A549 (cell line): ENCODE measurements around the gene PRAC2.

Experiments used
- BHLHE40 ChIP-seq: IDR thresholded peaks from 2 replicates; pipeline ENCODE4 v1.6.1; 2012; ENCODE audit warnings: low read depth, low read length, inconsistent platforms
- CHD4 ChIP-seq: fragments of 200-600 bp; sonication (generic); IDR thresholded peaks from 2 replicates; pipeline ENCODE4 v1.6.1; 2016; ENCODE audit warnings: antibody characterized with exemption, mild to moderate bottlenecking, borderline replicate concordance
- E2F6 ChIP-seq: IDR thresholded peaks from 2 replicates; pipeline ENCODE4 v1.6.1; 2012; ENCODE audit warnings: low read depth, borderline replicate concordance
- ELK1 ChIP-seq: fragments of 150-350 bp; IDR thresholded peaks from 2 replicates; pipeline ENCODE4 v1.6.1; 2014; ENCODE audit warnings: low read depth, mild to moderate bottlenecking, low read length
- JUN ChIP-seq, 2 experiments: fragments of >200 bp; sonication (Bioruptor Twin); formaldehyde crosslinking; IDR thresholded peaks; 2 replicates in 1 of 2; 3 replicates in 1 of 2; pipeline ENCODE4 v1.6.1; 2016 to 2017
- KDM1A ChIP-seq: fragments of 200-600 bp; sonication (generic); IDR thresholded peaks from 2 replicates; pipeline ENCODE4 v1.6.1; 2016; ENCODE audit warnings: low read depth, mild to moderate bottlenecking
- POLR2A ChIP-seq: IDR thresholded peaks from 2 replicates; pipeline ENCODE4 v1.6.1; 2012; ENCODE audit warnings: mild to moderate bottlenecking, low read length
- RAD21 ChIP-seq, 2 experiments: fragments of >200 bp in 1 of 2; sonication (Bioruptor Twin) in 1 of 2; formaldehyde crosslinking in 1 of 2; IDR thresholded peaks in 1 of 2; conservative IDR thresholded peaks in 1 of 2; 2 replicates in 1 of 2; 3 replicates in 1 of 2; pipeline ENCODE4 v1.6.1; 2012 to 2018; ENCODE audit warnings: inconsistent platforms in 1 of 2
- RCOR1 ChIP-seq: fragments of 150-350 bp; IDR thresholded peaks from 2 replicates; pipeline ENCODE4 v1.6.1; 2014; ENCODE audit warnings: antibody characterized with exemption, low read length, low read depth
- REST ChIP-seq: fragments of 200-600 bp; sonication (generic); IDR thresholded peaks from 2 replicates; pipeline ENCODE4 v1.6.1; 2016; ENCODE audit warnings: antibody characterized with exemption, mild to moderate bottlenecking, moderate library complexity
- SMC3 ChIP-seq: fragments of >200 bp; sonication (Bioruptor Twin); formaldehyde crosslinking; IDR thresholded peaks from 3 replicates; pipeline ENCODE4 v1.6.1; 2018; ENCODE audit warnings: inconsistent platforms
- TF ChIP-seq, protein P1 (sequence below): fragments of >200 bp; sonication (Bioruptor Twin); formaldehyde crosslinking; IDR thresholded peaks from 3 replicates; pipeline ENCODE4 v1.5.1; 2016
- TF ChIP-seq, protein P2 (sequence below): IDR thresholded peaks from 2 replicates; pipeline ENCODE4 v1.6.1; 2012
- TF ChIP-seq, protein P3 (sequence below): IDR thresholded peaks from 2 replicates; pipeline ENCODE4 v1.6.1; 2012

DNA sequence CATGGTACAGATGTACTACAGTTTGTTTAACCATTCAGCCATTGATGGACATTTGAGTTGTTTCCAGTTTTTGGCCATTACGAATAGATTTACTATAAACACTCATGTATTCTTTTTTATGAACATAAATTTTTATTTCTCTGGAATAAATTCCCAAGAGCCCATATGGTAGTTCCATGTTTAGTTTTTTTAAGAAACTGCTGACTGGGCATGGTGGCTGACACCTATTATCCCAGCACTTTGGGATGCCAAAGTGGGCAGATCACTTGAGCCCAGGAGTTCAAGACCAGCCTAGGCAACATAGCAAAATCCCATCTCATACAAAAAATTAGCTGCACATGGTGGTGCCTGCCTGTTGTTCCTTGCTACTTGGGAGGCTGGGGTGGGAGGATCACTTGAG is 30.9 kb upstream of the PRAC2 start:
- TF ChIP-seq, protein P1, sequence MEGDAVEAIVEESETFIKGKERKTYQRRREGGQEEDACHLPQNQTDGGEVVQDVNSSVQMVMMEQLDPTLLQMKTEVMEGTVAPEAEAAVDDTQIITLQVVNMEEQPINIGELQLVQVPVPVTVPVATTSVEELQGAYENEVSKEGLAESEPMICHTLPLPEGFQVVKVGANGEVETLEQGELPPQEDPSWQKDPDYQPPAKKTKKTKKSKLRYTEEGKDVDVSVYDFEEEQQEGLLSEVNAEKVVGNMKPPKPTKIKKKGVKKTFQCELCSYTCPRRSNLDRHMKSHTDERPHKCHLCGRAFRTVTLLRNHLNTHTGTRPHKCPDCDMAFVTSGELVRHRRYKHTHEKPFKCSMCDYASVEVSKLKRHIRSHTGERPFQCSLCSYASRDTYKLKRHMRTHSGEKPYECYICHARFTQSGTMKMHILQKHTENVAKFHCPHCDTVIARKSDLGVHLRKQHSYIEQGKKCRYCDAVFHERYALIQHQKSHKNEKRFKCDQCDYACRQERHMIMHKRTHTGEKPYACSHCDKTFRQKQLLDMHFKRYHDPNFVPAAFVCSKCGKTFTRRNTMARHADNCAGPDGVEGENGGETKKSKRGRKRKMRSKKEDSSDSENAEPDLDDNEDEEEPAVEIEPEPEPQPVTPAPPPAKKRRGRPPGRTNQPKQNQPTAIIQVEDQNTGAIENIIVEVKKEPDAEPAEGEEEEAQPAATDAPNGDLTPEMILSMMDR = no peak
- TF ChIP-seq, protein P2, sequence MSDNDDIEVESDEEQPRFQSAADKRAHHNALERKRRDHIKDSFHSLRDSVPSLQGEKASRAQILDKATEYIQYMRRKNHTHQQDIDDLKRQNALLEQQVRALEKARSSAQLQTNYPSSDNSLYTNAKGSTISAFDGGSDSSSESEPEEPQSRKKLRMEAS = no peak
- TF ChIP-seq ELK1 (no peak), JUN (IDR thresholded peaks at IDR 0.05) (no peak), REST (no peak), CHD4 (no peak), BHLHE40 (no peak), RAD21 (conservative IDR thresholded peaks at IDR 0.05 in 1 of 2, IDR thresholded peaks at IDR 0.05 in 1 of 2) (no peak), E2F6 (no peak), POLR2A (no peak), KDM1A (no peak), SMC3 (no peak), RCOR1 (no peak)
- TF ChIP-seq, protein P3, sequence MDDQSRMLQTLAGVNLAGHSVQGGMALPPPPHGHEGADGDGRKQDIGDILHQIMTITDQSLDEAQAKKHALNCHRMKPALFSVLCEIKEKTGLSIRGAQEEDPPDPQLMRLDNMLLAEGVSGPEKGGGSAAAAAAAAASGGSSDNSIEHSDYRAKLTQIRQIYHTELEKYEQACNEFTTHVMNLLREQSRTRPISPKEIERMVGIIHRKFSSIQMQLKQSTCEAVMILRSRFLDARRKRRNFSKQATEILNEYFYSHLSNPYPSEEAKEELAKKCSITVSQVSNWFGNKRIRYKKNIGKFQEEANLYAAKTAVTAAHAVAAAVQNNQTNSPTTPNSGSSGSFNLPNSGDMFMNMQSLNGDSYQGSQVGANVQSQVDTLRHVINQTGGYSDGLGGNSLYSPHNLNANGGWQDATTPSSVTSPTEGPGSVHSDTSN = no peak
